ENCODE measurements around the gene SLC2A6. TPM values are rescaled to one million over a fixed set of nuclear protein-coding genes. Genes with fewer than 3 reads are reported as not detected.

SLC2A6 gene
- total RNA-seq, 1 experiment from 2014 or later = 18.7 TPM

- Mint-ChIP-seq H3K4me3 (no peak overlapping the region), H3K27ac (no peak overlapping the region)
Measured at GRCh38 chr9:133474215-133474614, 4.7 kb downstream of the SLC2A6 start.

More at GRCh38 chr9:133474215-133474614, 4.7 kb downstream of the SLC2A6 start:
- Mint-ChIP-seq H3K9me3 (no peaks in the 10 kb centered on the region), H3K4me1 (peaks cover 4 to 5% of the 10 kb centered on the region in 2 experiments), H3K27me3 (ENCODE audit: low read depth) (no peaks in the 10 kb centered on the region), H3K36me3 (ENCODE audit: insufficient read depth in 1 of 3, low read depth in 3 of 3) (peaks cover 11 to 20% (median 12%) of the 10 kb centered on the region in 3 experiments; a peak in 6 of 7 replicates)
- WGBS (ENCODE audit: extremely low coverage, insufficient read length, low lambda C conversion rate) = no CpG with 5 or more reads among the region's 5 CpGs
- no peak overlapping the region for H2BK5ac ChIP-seq (ENCODE audit: insufficient read length, low read length)
- H3K4me2 ChIP-seq (ENCODE audit: insufficient read depth, insufficient read length, low read length) = no peak overlapping the region
- no peak overlapping the region for H2AFZ ChIP-seq (ENCODE audit: low read length)
- no peak overlapping the region for H3K4ac ChIP-seq (ENCODE audit: low read depth, low read length)
- no peak overlapping the region for H3K27ac ChIP-seq (ENCODE audit: insufficient read length, low read depth, low read length)
- no peak overlapping the region for H2AK5ac ChIP-seq (ENCODE audit: insufficient read length, low read length)
- H2BK20ac ChIP-seq (ENCODE audit: low read depth, low read length, poor library complexity, severe bottlenecking) = no peak overlapping the region
- no peak overlapping the region for H2BK12ac ChIP-seq (ENCODE audit: insufficient read length, low read depth, low read length)
- H2BK120ac ChIP-seq (ENCODE audit: low read depth, low read length, poor library complexity, severe bottlenecking) = no peak overlapping the region
- no peaks in the 10 kb centered on the region for H3K27me3 ChIP-seq (ENCODE audit: insufficient read depth, low read length)
- H3K23me2 ChIP-seq (ENCODE audit: insufficient read length, low read depth, low read length, poor library complexity, severe bottlenecking) = peaks cover 8% of the 10 kb centered on the region
- no peak overlapping the region for H4K91ac ChIP-seq (ENCODE audit: insufficient read length, low read depth, low read length)
- DNase-seq = no peak
- H4K20me1 ChIP-seq (ENCODE audit: control insufficient read depth, insufficient read depth, insufficient read length) = no peaks in the 10 kb centered on the region
- no peak overlapping the region for H3T11ph ChIP-seq (ENCODE audit: low read length)
- H3K4me1 ChIP-seq (ENCODE audit: insufficient read depth, low read length) = 0 out of 2 replicates have a peak, but pooled peaks cover 2% of the 10 kb centered on the region
- H3K23ac ChIP-seq (ENCODE audit: insufficient read length, low read depth, low read length) = no peak overlapping the region
- H4K8ac ChIP-seq (replicated peaks; ENCODE audit: insufficient read length, low read depth, low read length) = no peak overlapping the region
- no peak overlapping the region for H3K56ac ChIP-seq (ENCODE audit: insufficient read length, low read depth, low read length)
- no peak overlapping the region for H3K9ac ChIP-seq (ENCODE audit: extremely low read depth, insufficient read length, low read length)
- H3K79me1 ChIP-seq (ENCODE audit: insufficient read depth, low read depth, low read length, poor library complexity, severe bottlenecking) = no peaks in the 10 kb centered on the region
- H3K9me3 ChIP-seq (ENCODE audit: control insufficient read depth, low read depth, low read length) = no peaks in the 10 kb centered on the region
- H3K18ac ChIP-seq (ENCODE audit: insufficient read length, low read depth, low read length) = no peak overlapping the region
- H4K5ac ChIP-seq (ENCODE audit: insufficient read length, low read depth, low read length) = no peak overlapping the region
- no peak overlapping the region for H2BK15ac ChIP-seq (ENCODE audit: low read depth, low read length)
- no peak for TF ChIP-seq CTCF (conservative IDR thresholded peaks at IDR 0.05)
- H3K14ac ChIP-seq (ENCODE audit: insufficient read depth, low read length) = no peak overlapping the region
- H3K79me2 ChIP-seq (ENCODE audit: insufficient read depth, low read length) = no peaks in the 10 kb centered on the region; the same call in 1 of the 2 replicates
